Upper lobe of left lung (tissue), 6 donors: ENCODE measurements around the gene ST3GAL2. TPM values are rescaled to one million over a fixed set of nuclear protein-coding genes. Genes with fewer than 3 reads are reported as not detected.
A peak's percentile ranks its signal among the peaks of the same experiment; 100 is the strongest.

Source experiments
- ATAC-seq, 2 donors: fragments of 200-7000 bp; cut with Tn5 transposase; one replicate each; pipeline ENCODE4 v1.9.1; 2022; ENCODE audit warnings: mild to moderate bottlenecking in 2 of 2, moderate library complexity in 2 of 2; ENCODE audit not compliant: low FRiP score in 2 of 2
- DNase-seq, 2 donors: peaks; one replicate each; pipeline ENCODE4 v3.0.0-alpha.2; 2019 to 2020
- H3K27ac ChIP-seq, 4 donors: fragments of 200-600 bp; sonication (generic); one replicate each; pipeline ENCODE4 v1.5.1; 2016 to 2019
- H3K27me3 ChIP-seq, 4 donors: fragments of 200-600 bp; sonication (generic); one replicate each; pipeline ENCODE4 v1.5.1; 2017 to 2019
- H3K36me3 ChIP-seq, 4 donors: fragments of 200-600 bp; sonication (generic); one replicate each; pipeline ENCODE4 v1.5.1; 2016 to 2019
- H3K4me1 ChIP-seq, 4 donors: fragments of 200-600 bp; sonication (generic); one replicate each; pipeline ENCODE4 v1.5.1; 2018 to 2019
- H3K4me3 ChIP-seq, 4 donors: fragments of 200-600 bp; sonication (generic); one replicate each; pipeline ENCODE4 v1.5.1; 2017 to 2019; ENCODE audit warnings: mild to moderate bottlenecking in 2 of 4, moderate library complexity in 1 of 4
- H3K9me3 ChIP-seq, 4 donors: fragments of 200-600 bp; sonication (generic); one replicate each; pipeline ENCODE4 v1.5.1; 2018 to 2019
- EP300 ChIP-seq, 4 donors: sonication (generic); formaldehyde crosslinking; IDR thresholded peaks; one replicate each; pipeline ENCODE4 v1.5.1; 2017; ENCODE audit warnings: antibody characterized with exemption in 4 of 4, control low read depth in 2 of 4
- POLR2A ChIP-seq, 4 donors: fragments of 450-650 bp; IDR thresholded peaks; one replicate each; pipeline ENCODE4 v1.5.1; 2016 to 2017; ENCODE audit warnings: antibody characterized with exemption in 4 of 4, mild to moderate bottlenecking in 2 of 4
- POLR2AphosphoS5 ChIP-seq, 2 donors: sonication (generic); formaldehyde crosslinking; IDR thresholded peaks; one replicate each; pipeline ENCODE4 v1.5.1; 2017; ENCODE audit warnings: antibody characterized with exemption in 2 of 2
- WGBS, 2 donors: methylation state at CpG; one replicate each; pipeline ENCODE4 v1.1.5; 2017 to 2018; 5-methylcytosine and 5-hydroxymethylcytosine counted together
- small RNA-seq, 4 donors: library from RNA; depleted of rRNA; stranded (forward); fragments of <200 nt; gene quantifications; one replicate each; pipeline ENCODE3, GENCODE V24; 2016
- total RNA-seq, 6 donors: library from RNA; depleted of rRNA in 4 of 6; stranded (reverse); fragments of >200 nt in 4 of 6; gene quantifications; one replicate each; pipeline versions ENCODE4 v1.1.0 to v1.2.1, GENCODE V29; 2016 to 2021
- TF ChIP-seq, protein P1 (sequence below), 6 experiments: fragments of 450-650 bp in 4 of 6; fragments of 200-600 bp in 2 of 6; sonication (generic) in 2 of 6; IDR thresholded peaks; one replicate each; pipeline ENCODE4 v1.5.1; 2016 to 2019; ENCODE audit warnings: antibody characterized with exemption in 6 of 6
- donor health status: DM: no; HTN: no; CAD: no; lungs with moderate emphysema.
- donor health status: DM: no; HTN: yes; CAD: no; lungs with severe emphysema.

The ST3GAL2 gene
- total RNA-seq, 6 donors from 2014 or later, result 12.5 to 50.3 (median 26.1) TPM

DNA sequence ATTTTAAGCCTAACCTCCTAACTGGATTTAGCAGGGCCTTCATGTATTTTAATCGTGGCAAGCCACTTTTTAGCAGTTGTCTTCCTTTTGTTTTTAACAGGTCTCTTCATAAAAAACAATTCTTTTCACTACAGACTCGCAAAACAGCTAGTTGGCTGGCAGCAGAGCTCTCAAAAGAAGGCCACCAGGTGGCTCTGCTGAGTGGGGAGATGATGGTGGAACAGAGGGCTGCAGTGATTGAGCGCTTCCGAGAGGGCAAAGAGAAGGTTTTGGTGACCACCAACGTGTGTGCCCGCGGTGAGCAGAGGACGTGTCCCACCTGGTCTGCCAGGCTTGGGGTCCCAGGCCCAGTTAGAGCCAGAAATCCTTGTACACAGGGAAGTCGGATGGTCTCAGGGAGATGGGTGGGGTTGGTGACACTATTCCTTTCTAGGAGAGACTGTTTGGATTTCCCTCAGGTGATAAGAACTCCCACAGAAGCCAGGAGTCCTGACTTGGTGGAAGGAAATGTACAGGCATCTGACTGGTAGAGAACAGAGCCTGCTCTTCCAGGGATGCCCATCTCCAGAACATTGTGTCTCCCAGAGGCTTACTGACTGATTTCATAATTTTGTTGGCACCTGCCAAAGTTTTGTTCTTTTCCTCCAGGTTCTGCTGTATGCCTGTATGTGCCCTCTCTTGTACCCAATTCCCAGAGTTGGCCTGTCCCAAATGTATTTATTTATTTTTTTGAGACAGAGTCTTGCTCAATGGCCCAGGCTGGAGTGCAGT is 107.1 kb downstream of the ST3GAL2 start:
- H3K4me3 ChIP-seq, result no peak overlapping the region
- TF ChIP-seq POLR2A (IDR thresholded peaks at IDR 0.05), result no peak
- TF ChIP-seq, protein P1, sequence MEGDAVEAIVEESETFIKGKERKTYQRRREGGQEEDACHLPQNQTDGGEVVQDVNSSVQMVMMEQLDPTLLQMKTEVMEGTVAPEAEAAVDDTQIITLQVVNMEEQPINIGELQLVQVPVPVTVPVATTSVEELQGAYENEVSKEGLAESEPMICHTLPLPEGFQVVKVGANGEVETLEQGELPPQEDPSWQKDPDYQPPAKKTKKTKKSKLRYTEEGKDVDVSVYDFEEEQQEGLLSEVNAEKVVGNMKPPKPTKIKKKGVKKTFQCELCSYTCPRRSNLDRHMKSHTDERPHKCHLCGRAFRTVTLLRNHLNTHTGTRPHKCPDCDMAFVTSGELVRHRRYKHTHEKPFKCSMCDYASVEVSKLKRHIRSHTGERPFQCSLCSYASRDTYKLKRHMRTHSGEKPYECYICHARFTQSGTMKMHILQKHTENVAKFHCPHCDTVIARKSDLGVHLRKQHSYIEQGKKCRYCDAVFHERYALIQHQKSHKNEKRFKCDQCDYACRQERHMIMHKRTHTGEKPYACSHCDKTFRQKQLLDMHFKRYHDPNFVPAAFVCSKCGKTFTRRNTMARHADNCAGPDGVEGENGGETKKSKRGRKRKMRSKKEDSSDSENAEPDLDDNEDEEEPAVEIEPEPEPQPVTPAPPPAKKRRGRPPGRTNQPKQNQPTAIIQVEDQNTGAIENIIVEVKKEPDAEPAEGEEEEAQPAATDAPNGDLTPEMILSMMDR (IDR thresholded peaks at IDR 0.05), result peak in 2 of 6 experiments; percentile 10 to 31
- H3K27ac ChIP-seq, result no peak overlapping the region
- no peaks in the 10 kb centered on the region for H3K27me3 ChIP-seq
- WGBS, 2 donors, result 76 to 77% methylated on average over 9 of the region's 9 CpGs
- peaks cover 13 to 93% (median 71%) of the 10 kb centered on the region in 4 donors for H3K36me3 ChIP-seq
- H3K9me3 ChIP-seq, result no peaks in the 10 kb centered on the region
- no peaks in the 10 kb centered on the region for H3K4me1 ChIP-seq
- no peak for DNase-seq
- no peak for ATAC-seq

DNA sequence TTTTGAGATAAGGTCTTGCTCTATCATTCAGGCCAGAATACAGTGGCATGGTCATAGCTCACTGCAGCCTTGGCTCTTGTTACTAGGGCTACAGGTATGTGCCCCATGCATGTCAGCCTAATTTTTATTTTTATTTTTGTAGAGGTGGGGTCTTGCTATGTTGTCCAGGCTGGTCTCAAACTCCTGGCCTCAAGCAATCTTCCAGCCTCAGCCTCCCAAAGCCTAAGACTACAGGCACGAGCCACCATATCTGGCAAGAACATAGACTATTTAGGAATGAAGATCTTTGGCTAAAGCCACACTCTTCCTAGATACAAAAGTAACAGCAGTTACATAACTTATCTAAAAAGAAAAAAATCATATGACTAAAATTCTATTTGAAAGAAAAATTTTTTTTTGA is 107.8 kb downstream of the ST3GAL2 start:
- no peak for ATAC-seq
- 92 to 97% methylated on average over 1 of the region's 1 CpG for WGBS, 2 donors

More for the DNA sequence above, 107.8 kb downstream of the ST3GAL2 start:
- H3K9me3 ChIP-seq, result no peaks in the 10 kb centered on the region
- TF ChIP-seq, protein P1 (IDR thresholded peaks at IDR 0.05), result no peak
- TF ChIP-seq POLR2AphosphoS5 (IDR thresholded peaks at IDR 0.05), result no peak
- TF ChIP-seq POLR2A (IDR thresholded peaks at IDR 0.05), result no peak
- no peak for TF ChIP-seq EP300 (IDR thresholded peaks at IDR 0.05)
- no peak overlapping the region for H3K27ac ChIP-seq
- H3K4me1 ChIP-seq, result no peaks in the 10 kb centered on the region
- DNase-seq, result no peak
- H3K27me3 ChIP-seq, result no peaks in the 10 kb centered on the region
- H3K4me3 ChIP-seq, result no peak overlapping the region
- peaks cover 15 to 95% (median 71%) of the 10 kb centered on the region in 4 donors for H3K36me3 ChIP-seq

Small RNAs within 50 kb of the gene (small RNA-seq; reads per million reads assigned to genes)
- 0 to 0.07 (median 0) reads per million in 4 donors for gene RNU6-23P
- 0 reads per million in 4 donors for gene RPS27P26

Other genes starting within 250 kb of the ST3GAL2 start
- 10 to 100 TPM; 16.8 to 32.8 (median 20.5) TPM for gene EXOSC6, start 187.2 kb downstream of the ST3GAL2 start, total RNA-seq
- gene AARS1, start 149.6 kb downstream of the ST3GAL2 start, total RNA-seq, result 100 to 1,000 TPM in 3 of 6 donors, 10 to 100 TPM in 3; 67.4 to 129 (median 102) TPM
- 10 to 100 TPM; 24.0 to 47.0 (median 27.6) TPM for gene DDX19B, start 139.9 kb downstream of the ST3GAL2 start, total RNA-seq
- gene DDX19A, start 92.2 kb downstream of the ST3GAL2 start, total RNA-seq, result 10 to 100 TPM; 28.6 to 46.1 (median 31.7) TPM
- gene FCSK, start 15.5 kb upstream of the ST3GAL2 start, total RNA-seq, result 10 to 100 TPM; 16.0 to 51.3 (median 24.5) TPM
- gene COG4, start 84.5 kb upstream of the ST3GAL2 start, total RNA-seq, result 100 to 1,000 TPM in 1 of 6 donors, 10 to 100 TPM in 5; 35.0 to 111 (median 59.6) TPM
- 100 to 1,000 TPM in 3 of 6 donors, 10 to 100 TPM in 3; 63.9 to 168 (median 105) TPM for gene SF3B3, start 84.7 kb upstream of the ST3GAL2 start, total RNA-seq
- 10 to 100 TPM in 5 of 6 donors, 1 to 10 TPM in 1; 3.0 to 32.1 (median 14.8) TPM for gene IL34, start 207.5 kb upstream of the ST3GAL2 start, total RNA-seq
- 100 to 1,000 TPM in 1 of 6 donors, 10 to 100 TPM in 5; 40.7 to 202 (median 72.4) TPM for gene MTSS2, start 247.0 kb upstream of the ST3GAL2 start, total RNA-seq